ENCODE measurements around the gene HS6ST3.

HS6ST3 gene

GRCh38 chr13:96687191-96687590 lies 597.3 kb downstream of the HS6ST3 start:
- TF ChIP-seq L3MBTL2 (conservative IDR thresholded peaks at IDR 0.05) (no peak), CTBP1 (IDR thresholded peaks at IDR 0.05; ENCODE audit: borderline replicate concordance) (no peak), LEF1 (IDR thresholded peaks at IDR 0.05; ENCODE audit: borderline replicate concordance) (no peak), NFRKB (IDR thresholded peaks at IDR 0.05) (no peak), BHLHE40 (IDR thresholded peaks at IDR 0.05; ENCODE audit: borderline replicate concordance) (no peak), PKNOX1 (IDR thresholded peaks at IDR 0.05) (no peak), FOXK2 (IDR thresholded peaks at IDR 0.05) (no peak), SUZ12 (IDR thresholded peaks at IDR 0.05) (no peak), ARNT (IDR thresholded peaks at IDR 0.05) (no peak), HDGF (IDR thresholded peaks at IDR 0.05; ENCODE audit: borderline replicate concordance) (no peak), ELF4 (IDR thresholded peaks at IDR 0.05) (no peak), TARDBP (IDR thresholded peaks at IDR 0.05) (no peak), ZNF384 (IDR thresholded peaks at IDR 0.05) (no peak), FOXA1 (IDR thresholded peaks at IDR 0.05) (no peak), FOXM1 (IDR thresholded peaks at IDR 0.05; ENCODE audit: borderline replicate concordance) (no peak), SP1 (IDR thresholded peaks at IDR 0.05) (no peak)
- no peak for DNase-seq (ENCODE audit: extremely low spot score)
- POLR2A ChIA-PET: no interaction called here
- CTCF ChIA-PET: no interaction called here

GRCh38 chr13:96690998-96691397 lies 601.1 kb downstream of the HS6ST3 start:
- no peak for DNase-seq (ENCODE audit: extremely low spot score)
- ChIA-PET POLR2A (no interaction called here), CTCF (interaction anchor here (0.5 kb wide), 1 partner anchor 727 kb away, joined by 4 read pairs; no protein-coding TSS in a partner anchor)
- TF ChIP-seq TARDBP (IDR thresholded peaks at IDR 0.05): no peak
- no peak for TF ChIP-seq FOXK2 (IDR thresholded peaks at IDR 0.05)
- no peak for TF ChIP-seq ARNT (IDR thresholded peaks at IDR 0.05)
- no peak for TF ChIP-seq FOXM1 (IDR thresholded peaks at IDR 0.05; ENCODE audit: borderline replicate concordance)
- no peak for TF ChIP-seq PKNOX1 (IDR thresholded peaks at IDR 0.05)
- TF ChIP-seq FOXA1 (IDR thresholded peaks at IDR 0.05): no peak
- TF ChIP-seq NFRKB (IDR thresholded peaks at IDR 0.05): no peak
- TF ChIP-seq ELF4 (IDR thresholded peaks at IDR 0.05): no peak
- TF ChIP-seq LEF1 (IDR thresholded peaks at IDR 0.05; ENCODE audit: borderline replicate concordance): no peak
- no peak for TF ChIP-seq CTBP1 (IDR thresholded peaks at IDR 0.05; ENCODE audit: borderline replicate concordance)
- TF ChIP-seq SP1 (IDR thresholded peaks at IDR 0.05): no peak
- no peak for TF ChIP-seq ZNF384 (IDR thresholded peaks at IDR 0.05)
- no peak for TF ChIP-seq L3MBTL2 (conservative IDR thresholded peaks at IDR 0.05)
- no peak for TF ChIP-seq SUZ12 (IDR thresholded peaks at IDR 0.05)
- TF ChIP-seq HDGF (IDR thresholded peaks at IDR 0.05; ENCODE audit: borderline replicate concordance): no peak
- no peak for TF ChIP-seq BHLHE40 (IDR thresholded peaks at IDR 0.05; ENCODE audit: borderline replicate concordance)

GRCh38 chr13:96696389-96696900 lies 606.5 kb downstream of the HS6ST3 start:
- DNase-seq (ENCODE audit: extremely low spot score): no peak
- TF ChIP-seq NFRKB (IDR thresholded peaks at IDR 0.05): no peak
- TF ChIP-seq FOXA1 (IDR thresholded peaks at IDR 0.05): no peak
- TF ChIP-seq CTBP1 (IDR thresholded peaks at IDR 0.05; ENCODE audit: borderline replicate concordance): no peak
- TF ChIP-seq FOXM1 (IDR thresholded peaks at IDR 0.05; ENCODE audit: borderline replicate concordance): no peak
- TF ChIP-seq SUZ12 (IDR thresholded peaks at IDR 0.05): no peak
- no peak for TF ChIP-seq HDGF (IDR thresholded peaks at IDR 0.05; ENCODE audit: borderline replicate concordance)
- TF ChIP-seq L3MBTL2 (conservative IDR thresholded peaks at IDR 0.05): no peak
- TF ChIP-seq ELF4 (IDR thresholded peaks at IDR 0.05): no peak
- TF ChIP-seq PKNOX1 (IDR thresholded peaks at IDR 0.05): no peak
- no peak for TF ChIP-seq ARNT (IDR thresholded peaks at IDR 0.05)
- CTCF ChIA-PET: no interaction called here
- POLR2A ChIA-PET: no interaction called here

GRCh38 chr13:96700657-96701056 lies 610.8 kb downstream of the HS6ST3 start:
- no peak for TF ChIP-seq BHLHE40 (IDR thresholded peaks at IDR 0.05; ENCODE audit: borderline replicate concordance)
- TF ChIP-seq PKNOX1 (IDR thresholded peaks at IDR 0.05): no peak
- no peak for TF ChIP-seq ARNT (IDR thresholded peaks at IDR 0.05)
- TF ChIP-seq FOXA1 (IDR thresholded peaks at IDR 0.05): no peak
- no peak for TF ChIP-seq SUZ12 (IDR thresholded peaks at IDR 0.05)
- TF ChIP-seq FOXM1 (IDR thresholded peaks at IDR 0.05; ENCODE audit: borderline replicate concordance): no peak
- TF ChIP-seq ZNF384 (IDR thresholded peaks at IDR 0.05): no peak
- no peak for TF ChIP-seq HDGF (IDR thresholded peaks at IDR 0.05; ENCODE audit: borderline replicate concordance)
- no peak for TF ChIP-seq SP1 (IDR thresholded peaks at IDR 0.05)
- TF ChIP-seq L3MBTL2 (conservative IDR thresholded peaks at IDR 0.05): no peak
- CTCF ChIA-PET: no interaction called here
- DNase-seq (ENCODE audit: extremely low spot score): no peak
- POLR2A ChIA-PET: no interaction called here

GRCh38 chr13:96707146-96707545 lies 617.2 kb downstream of the HS6ST3 start:
- TF ChIP-seq BHLHE40 (IDR thresholded peaks at IDR 0.05; ENCODE audit: borderline replicate concordance): no peak
- no peak for TF ChIP-seq ELF4 (IDR thresholded peaks at IDR 0.05)
- TF ChIP-seq PKNOX1 (IDR thresholded peaks at IDR 0.05): no peak
- TF ChIP-seq TARDBP (IDR thresholded peaks at IDR 0.05): no peak
- TF ChIP-seq SP1 (IDR thresholded peaks at IDR 0.05): no peak
- no peak for TF ChIP-seq ZNF384 (IDR thresholded peaks at IDR 0.05)
- no peak for TF ChIP-seq FOXK2 (IDR thresholded peaks at IDR 0.05)
- no peak for TF ChIP-seq CTBP1 (IDR thresholded peaks at IDR 0.05; ENCODE audit: borderline replicate concordance)
- no peak for TF ChIP-seq NFRKB (IDR thresholded peaks at IDR 0.05)
- TF ChIP-seq FOXM1 (IDR thresholded peaks at IDR 0.05; ENCODE audit: borderline replicate concordance): no peak
- TF ChIP-seq FOXA1 (IDR thresholded peaks at IDR 0.05): no peak
- no peak for TF ChIP-seq L3MBTL2 (conservative IDR thresholded peaks at IDR 0.05)
- TF ChIP-seq HDGF (IDR thresholded peaks at IDR 0.05; ENCODE audit: borderline replicate concordance): no peak
- no peak for TF ChIP-seq ARNT (IDR thresholded peaks at IDR 0.05)
- no peak for TF ChIP-seq LEF1 (IDR thresholded peaks at IDR 0.05; ENCODE audit: borderline replicate concordance)
- ChIA-PET POLR2A (no interaction called here), CTCF (no interaction called here)
- DNase-seq (ENCODE audit: extremely low spot score): no peak

All from HEK293T (cell line).